Stimulated activated CD4-positive, alpha-beta T cell treated with anti-CD3 and anti-CD28 coated beads, Interleukin-4, amount 100 ng/mL, for 1 hour (primary cell): Measurements from ENCODE around the gene MLYCD.

Experiments used
- DNase-seq: peaks from one replicate; pipeline ENCODE4 v3.0.0-alpha.2; 2020

MLYCD gene

GRCh38 chr16:83973077-83973476 lies 74.2 kb downstream of the MLYCD start:
- no peak for DNase-seq

GRCh38 chr16:83973581-83974385 lies 74.9 kb downstream of the MLYCD start:
- no peak for DNase-seq

GRCh38 chr16:83974475-83974874 lies 75.6 kb downstream of the MLYCD start:
- no peak for DNase-seq

- no peak for DNase-seq
These were observed 76.8 kb downstream of the MLYCD start for GRCh38 chr16:83975590-83976260.
